ENCODE results near the gene TLCD2. TPM values are rescaled to one million over a fixed set of nuclear protein-coding genes. Genes with fewer than 3 reads are reported as not detected.

TLCD2 gene
- total RNA-seq, 1 experiment from 2014 or later = 1.9 TPM

- no peak for TF ChIP-seq HMGXB4 (CRISPR knock-in tag; IDR thresholded peaks at IDR 0.05)
- TF ChIP-seq GTF2I (CRISPR knock-in tag; conservative IDR thresholded peaks at IDR 0.05) = no peak
Observed at GRCh38 chr17:1683459-1683858, 26.7 kb downstream of the TLCD2 start (continued).

DNA sequence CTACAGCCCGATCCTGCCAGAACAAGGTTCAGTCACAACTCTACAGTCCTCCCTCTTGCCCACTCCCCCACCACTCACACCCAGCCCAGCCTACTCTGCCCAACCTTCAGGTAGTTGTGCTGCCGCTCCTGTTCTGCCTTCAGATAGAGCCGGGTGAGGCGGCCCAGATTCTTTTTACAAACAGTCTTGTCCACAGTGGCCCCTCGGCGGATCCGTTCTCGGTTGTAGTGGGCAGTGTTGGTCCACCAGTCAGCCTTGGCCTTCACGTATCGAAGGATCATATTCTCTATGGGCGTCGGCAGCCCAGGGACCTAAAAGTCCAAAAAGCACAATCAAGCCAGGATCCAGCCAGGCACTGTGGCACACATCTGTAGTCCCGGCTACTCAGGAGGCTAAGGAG lies 33.8 kb downstream of the TLCD2 start:
- CTCF ChIA-PET = interaction anchor here (1.6 kb wide), 1 partner anchor 28 kb away, joined by 5 read pairs; the partner anchor contains the start of gene RILP
- H3K4me1 Mint-ChIP-seq = no peaks in the 10 kb centered on the region
- peaks cover 94% of the 10 kb centered on the region for H3K36me3 Mint-ChIP-seq
- POLR2A ChIA-PET = no interaction called here
- no peaks in the 10 kb centered on the region for H3K9me3 Mint-ChIP-seq
- H3K27ac Mint-ChIP-seq = no peak overlapping the region
- ATAC-seq (no peak), DNase-seq (ENCODE audit: low spot score) (no peak)
- H3K4me3 Mint-ChIP-seq = no peak overlapping the region
- no peak for TF ChIP-seq FOXP1 (CRISPR knock-in tag; IDR thresholded peaks at IDR 0.05; ENCODE audit: borderline replicate concordance)
- TF ChIP-seq GRHL2 (CRISPR knock-in tag; IDR thresholded peaks at IDR 0.05; ENCODE audit: insufficient replicate concordance, severe bottlenecking) = no peak
- TF ChIP-seq PRDM15 (CRISPR knock-in tag; IDR thresholded peaks at IDR 0.05) = no peak
- TF ChIP-seq MYBL2 (CRISPR knock-in tag; IDR thresholded peaks at IDR 0.05) = no peak
- no peak for TF ChIP-seq RELA (CRISPR knock-in tag; IDR thresholded peaks at IDR 0.05; ENCODE audit: borderline replicate concordance)
- no peaks in the 10 kb centered on the region for H3K27me3 Mint-ChIP-seq (ENCODE audit: low read depth)

DNA sequence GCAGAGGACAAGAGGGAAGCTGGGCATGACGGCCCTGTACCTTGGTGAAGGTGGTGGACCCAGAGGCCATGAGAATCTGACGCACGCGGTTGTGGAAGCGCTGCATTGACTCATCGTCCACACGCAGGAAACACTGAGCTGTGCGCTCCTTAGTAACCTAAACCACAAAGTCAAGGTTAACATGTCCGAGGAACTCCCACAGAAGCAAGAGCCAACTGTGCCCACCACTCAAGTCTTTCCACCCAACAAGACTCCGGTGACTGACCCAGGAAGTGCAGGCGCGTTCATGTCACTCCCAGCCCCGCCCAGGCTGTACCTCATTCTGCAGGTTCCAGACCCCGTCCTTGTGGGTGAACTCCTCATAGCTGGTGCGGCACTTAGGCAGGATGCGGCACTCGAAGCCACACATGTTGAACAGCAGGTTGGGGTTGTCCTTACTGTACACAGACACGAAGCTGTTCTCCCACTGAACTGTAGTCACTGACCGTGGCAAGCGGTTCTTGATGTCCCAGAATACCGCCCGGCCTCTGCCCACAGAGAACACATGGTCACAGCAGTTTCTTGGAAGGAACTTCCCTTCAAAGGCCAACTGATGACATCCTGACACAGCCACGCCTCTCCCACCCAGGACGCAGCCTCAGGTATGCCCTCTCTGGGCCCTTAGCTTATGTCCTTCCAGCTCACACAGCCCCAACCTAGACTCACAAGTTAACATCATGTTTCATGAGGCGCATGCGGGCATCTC lies 37.0 kb downstream of the TLCD2 start:
- TF ChIP-seq CBFB (CRISPR knock-in tag; IDR thresholded peaks at IDR 0.05; ENCODE audit: low read depth) (no peak), TCF7 (CRISPR knock-in tag; IDR thresholded peaks at IDR 0.05; ENCODE audit: low read depth) (no peak), CREB1 (CRISPR knock-in tag; IDR thresholded peaks at IDR 0.05) (no peak), RELA (CRISPR knock-in tag; IDR thresholded peaks at IDR 0.05; ENCODE audit: borderline replicate concordance) (no peak), CTCF (IDR thresholded peaks at IDR 0.05) (no peak), JUN (CRISPR knock-in tag; IDR thresholded peaks at IDR 0.05) (no peak), ZNF219 (CRISPR knock-in tag; IDR thresholded peaks at IDR 0.05; ENCODE audit: borderline replicate concordance) (no peak)
- TF ChIP-seq, protein P1, sequence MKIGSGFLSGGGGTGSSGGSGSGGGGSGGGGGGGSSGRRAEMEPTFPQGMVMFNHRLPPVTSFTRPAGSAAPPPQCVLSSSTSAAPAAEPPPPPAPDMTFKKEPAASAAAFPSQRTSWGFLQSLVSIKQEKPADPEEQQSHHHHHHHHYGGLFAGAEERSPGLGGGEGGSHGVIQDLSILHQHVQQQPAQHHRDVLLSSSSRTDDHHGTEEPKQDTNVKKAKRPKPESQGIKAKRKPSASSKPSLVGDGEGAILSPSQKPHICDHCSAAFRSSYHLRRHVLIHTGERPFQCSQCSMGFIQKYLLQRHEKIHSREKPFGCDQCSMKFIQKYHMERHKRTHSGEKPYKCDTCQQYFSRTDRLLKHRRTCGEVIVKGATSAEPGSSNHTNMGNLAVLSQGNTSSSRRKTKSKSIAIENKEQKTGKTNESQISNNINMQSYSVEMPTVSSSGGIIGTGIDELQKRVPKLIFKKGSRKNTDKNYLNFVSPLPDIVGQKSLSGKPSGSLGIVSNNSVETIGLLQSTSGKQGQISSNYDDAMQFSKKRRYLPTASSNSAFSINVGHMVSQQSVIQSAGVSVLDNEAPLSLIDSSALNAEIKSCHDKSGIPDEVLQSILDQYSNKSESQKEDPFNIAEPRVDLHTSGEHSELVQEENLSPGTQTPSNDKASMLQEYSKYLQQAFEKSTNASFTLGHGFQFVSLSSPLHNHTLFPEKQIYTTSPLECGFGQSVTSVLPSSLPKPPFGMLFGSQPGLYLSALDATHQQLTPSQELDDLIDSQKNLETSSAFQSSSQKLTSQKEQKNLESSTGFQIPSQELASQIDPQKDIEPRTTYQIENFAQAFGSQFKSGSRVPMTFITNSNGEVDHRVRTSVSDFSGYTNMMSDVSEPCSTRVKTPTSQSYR (CRISPR knock-in tag; IDR thresholded peaks at IDR 0.05) = no peak
- no peak overlapping the region for H3K27ac Mint-ChIP-seq
- ATAC-seq = no peak

More for the DNA sequence above, 37.0 kb downstream of the TLCD2 start:
- ChIA-PET CTCF (interaction anchor here (1.0 to 1.3 kb wide), 2 partner anchors 11 to 24 kb away, joined by 3 to 4 read pairs; partner anchors contain the start of gene RILP), POLR2A (no interaction called here)
- Mint-ChIP-seq H3K4me1 (no peaks in the 10 kb centered on the region), H3K9me3 (no peaks in the 10 kb centered on the region), H3K4me3 (no peak overlapping the region), H3K36me3 (peaks cover 89% of the 10 kb centered on the region), H3K27me3 (ENCODE audit: low read depth) (no peaks in the 10 kb centered on the region)
- no peak for DNase-seq (ENCODE audit: low spot score)

Measured in WTC11 (cell line).